ENCODE results near the gene RPL9.

DNA sequence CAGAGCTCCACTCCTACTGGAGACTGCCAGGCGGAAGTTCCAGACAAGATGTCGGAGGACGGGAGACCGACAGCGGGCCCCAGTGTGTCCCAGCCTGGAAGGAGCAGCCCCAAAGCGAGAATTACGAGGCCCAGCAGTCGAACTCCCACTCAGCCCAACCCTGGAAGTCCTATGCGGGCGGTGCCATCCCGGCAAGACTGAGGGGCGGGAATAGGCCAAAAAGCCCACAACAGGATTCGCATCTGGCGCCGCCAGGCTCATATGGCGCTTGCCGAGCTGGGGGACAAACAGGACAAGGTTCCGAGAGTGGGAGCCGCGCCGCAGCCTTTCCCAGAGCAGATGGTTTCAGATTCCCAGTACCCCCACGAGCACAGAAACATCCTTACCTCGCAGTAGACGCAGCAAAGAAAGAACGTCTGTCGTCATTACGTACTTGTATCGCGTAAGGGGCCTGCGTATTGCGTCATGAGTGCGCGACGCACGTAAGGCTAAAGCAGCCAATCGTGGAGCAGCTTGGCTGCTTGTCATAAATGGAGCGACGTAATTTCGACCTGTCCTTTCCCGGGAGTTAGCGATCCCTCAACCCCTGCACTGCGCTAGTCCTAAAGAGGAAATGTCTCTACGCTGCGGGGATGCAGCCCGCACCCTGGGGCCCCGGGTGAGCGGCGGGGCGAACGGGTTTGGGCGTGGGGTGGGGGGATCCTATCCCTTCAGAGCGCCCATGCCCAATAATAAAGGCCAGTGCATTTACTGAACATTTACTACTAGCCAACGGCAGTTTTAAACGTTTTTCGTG is at the start of gene RPL9, which contains the start of gene LIAS:
- TF ChIP-seq, protein P1, sequence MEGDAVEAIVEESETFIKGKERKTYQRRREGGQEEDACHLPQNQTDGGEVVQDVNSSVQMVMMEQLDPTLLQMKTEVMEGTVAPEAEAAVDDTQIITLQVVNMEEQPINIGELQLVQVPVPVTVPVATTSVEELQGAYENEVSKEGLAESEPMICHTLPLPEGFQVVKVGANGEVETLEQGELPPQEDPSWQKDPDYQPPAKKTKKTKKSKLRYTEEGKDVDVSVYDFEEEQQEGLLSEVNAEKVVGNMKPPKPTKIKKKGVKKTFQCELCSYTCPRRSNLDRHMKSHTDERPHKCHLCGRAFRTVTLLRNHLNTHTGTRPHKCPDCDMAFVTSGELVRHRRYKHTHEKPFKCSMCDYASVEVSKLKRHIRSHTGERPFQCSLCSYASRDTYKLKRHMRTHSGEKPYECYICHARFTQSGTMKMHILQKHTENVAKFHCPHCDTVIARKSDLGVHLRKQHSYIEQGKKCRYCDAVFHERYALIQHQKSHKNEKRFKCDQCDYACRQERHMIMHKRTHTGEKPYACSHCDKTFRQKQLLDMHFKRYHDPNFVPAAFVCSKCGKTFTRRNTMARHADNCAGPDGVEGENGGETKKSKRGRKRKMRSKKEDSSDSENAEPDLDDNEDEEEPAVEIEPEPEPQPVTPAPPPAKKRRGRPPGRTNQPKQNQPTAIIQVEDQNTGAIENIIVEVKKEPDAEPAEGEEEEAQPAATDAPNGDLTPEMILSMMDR (conservative IDR thresholded peaks at IDR 0.05; ENCODE audit: low read depth, low read length) = no peak
- TF ChIP-seq EZH2 (IDR thresholded peaks at IDR 0.05; ENCODE audit: borderline replicate concordance, low read depth, low read length, poor library complexity, severe bottlenecking) = no peak
